Activated CD8-positive, alpha-beta T cell treated with anti-CD3 and anti-CD28 coated beads for 36 hours (primary cell): Measurements from ENCODE around the gene UBN1. TPM values are rescaled to one million over a fixed set of nuclear protein-coding genes. Genes with fewer than 3 reads are reported as not detected.

Experiments used
- ATAC-seq: fragments of 200-7000 bp; cut with Tn5 transposase; one replicate; pipeline ENCODE4 v1.10.0; 2021; ENCODE audit warnings: mild to moderate bottlenecking, moderate library complexity
- CTCF ChIA-PET: fragments of 350-600 bp; sonication (Branson Sonifier 250); formaldehyde crosslinking; loops from one replicate; lab custom pipeline; 2021; ENCODE audit warnings: antibody characterized with exemption; lab: Charles Lee
- POLR2A ChIA-PET: fragments of 350-600 bp; sonication (Branson Sonifier 250); formaldehyde crosslinking; loops from one replicate; lab custom pipeline; 2021; ENCODE audit warnings: antibody characterized with exemption; lab: Charles Lee
- DNase-seq: peaks from one replicate; pipeline ENCODE4 v3.0.0-alpha.2; 2020
- H3K27ac Mint-ChIP-seq: one replicate; pipeline ENCODE4 v1.8.0; 2021; ENCODE audit warnings: mild to moderate bottlenecking, mixed read lengths
- H3K27me3 Mint-ChIP-seq: one replicate; pipeline ENCODE4 v1.8.0; 2021; ENCODE audit warnings: mixed read lengths
- H3K36me3 Mint-ChIP-seq: one replicate; pipeline ENCODE4 v1.8.0; 2021; ENCODE audit warnings: low read depth, mixed read lengths
- H3K4me1 Mint-ChIP-seq: one replicate; pipeline ENCODE4 v1.8.0; 2021; ENCODE audit warnings: low read depth, mixed read lengths
- H3K4me3 Mint-ChIP-seq: one replicate; pipeline ENCODE4 v1.8.0; 2021; ENCODE audit warnings: mild to moderate bottlenecking, moderate library complexity, mixed read lengths
- H3K9me3 Mint-ChIP-seq: one replicate; pipeline ENCODE4 v1.8.0; 2021; ENCODE audit warnings: mixed read lengths
- CTCF ChIP-seq: fragments of 200-600 bp; IDR thresholded peaks from one replicate; pipeline ENCODE4 v1.8.0; 2022; ENCODE audit warnings: antibody characterized with exemption, mild to moderate bottlenecking
- intact Hi-C: fragments of 100-400 bp; cut with micrococcal nuclease; formaldehyde crosslinking; loops from one replicate; pipeline ENCODE4 v1.10.0; 2022
- total RNA-seq, 2 experiments: library from RNA; stranded (reverse); gene quantifications; one replicate each; pipeline ENCODE4 v1.2.3, GENCODE V29; 2021

The UBN1 gene
- total RNA-seq, 2 experiments from 2014 or later = 25.4 to 25.6 TPM

GRCh38 chr16:4865231-4865860, 18.1 kb downstream of the UBN1 start:
- H3K9me3 Mint-ChIP-seq = no peaks in the 10 kb centered on the region
- H3K4me3 Mint-ChIP-seq = no peak overlapping the region
- intact Hi-C loops = no loop called here
- ATAC-seq (no peak), DNase-seq (no peak)
- ChIA-PET POLR2A (no interaction called here), CTCF (interaction anchor here (1.0 kb wide), 1 partner anchor 91 kb away, joined by 4 read pairs; no protein-coding TSS in a partner anchor)
- no peak for TF ChIP-seq CTCF
- H3K27me3 Mint-ChIP-seq = no peaks in the 10 kb centered on the region
- H3K4me1 Mint-ChIP-seq = peaks cover 18% of the 10 kb centered on the region
- H3K36me3 Mint-ChIP-seq = peaks cover 21% of the 10 kb centered on the region
- no peak overlapping the region for H3K27ac Mint-ChIP-seq

GRCh38 chr16:4866586-4866985, 19.3 kb downstream of the UBN1 start:
- Mint-ChIP-seq H3K36me3 (peaks cover 20% of the 10 kb centered on the region), H3K27me3 (no peaks in the 10 kb centered on the region), H3K4me1 (peaks cover 18% of the 10 kb centered on the region), H3K4me3 (no peak overlapping the region), H3K27ac (no peak overlapping the region), H3K9me3 (no peaks in the 10 kb centered on the region)
- ChIA-PET CTCF (no interaction called here), POLR2A (interaction anchor here (0.7 to 1.3 kb wide), 2 partner anchors 19 to 21 kb away, joined by 3 read pairs; partner anchors contain the start of genes GLYR1 and UBN1)
- no peak for TF ChIP-seq CTCF
- DNase-seq (no peak), ATAC-seq (no peak)
- intact Hi-C loops = no loop called here

- ATAC-seq = no peak
- DNase-seq = no peak
- POLR2A ChIA-PET = no interaction called here
- Mint-ChIP-seq H3K27ac (no peak overlapping the region), H3K4me1 (peaks cover 12% of the 10 kb centered on the region), H3K9me3 (no peaks in the 10 kb centered on the region), H3K4me3 (no peak overlapping the region), H3K36me3 (peaks cover 22% of the 10 kb centered on the region), H3K27me3 (no peaks in the 10 kb centered on the region)
- intact Hi-C loops = no loop called here
- TF ChIP-seq CTCF = no peak
- CTCF ChIA-PET = no interaction called here
Observed at GRCh38 chr16:4868026-4868425, 20.7 kb downstream of the UBN1 start.

GRCh38 chr16:4868535-4868934, 21.3 kb downstream of the UBN1 start:
- Mint-ChIP-seq H3K9me3 (no peaks in the 10 kb centered on the region), H3K27me3 (no peaks in the 10 kb centered on the region), H3K36me3 (peaks cover 24% of the 10 kb centered on the region), H3K4me1 (peaks cover 10% of the 10 kb centered on the region), H3K4me3 (no peak overlapping the region), H3K27ac (no peak overlapping the region)
- intact Hi-C loops = no loop called here
- ATAC-seq = no peak
- DNase-seq = no peak
- CTCF ChIA-PET = no interaction called here
- POLR2A ChIA-PET = no interaction called here
- TF ChIP-seq CTCF = no peak

- ChIA-PET POLR2A (no interaction called here), CTCF (interaction anchor here (1.1 kb wide), 1 partner anchor 66 kb away, joined by 3 read pairs; no protein-coding TSS in a partner anchor)
- TF ChIP-seq CTCF = no peak
- Mint-ChIP-seq H3K4me3 (no peak overlapping the region), H3K27ac (no peak overlapping the region), H3K9me3 (no peaks in the 10 kb centered on the region), H3K27me3 (no peaks in the 10 kb centered on the region), H3K36me3 (peaks cover 22% of the 10 kb centered on the region), H3K4me1 (peaks cover 7% of the 10 kb centered on the region)
- intact Hi-C loops = no loop called here
- DNase-seq = no peak
- ATAC-seq = no peak
Observed at GRCh38 chr16:4869147-4869805, 22.0 kb downstream of the UBN1 start.
